Raji (cell line): Measurements from ENCODE around the gene FRK.

ENCODE experiments used
- POLR2A ChIP-seq: IDR thresholded peaks from 2 replicates; pipeline ENCODE4 v1.6.1; 2011; ENCODE audit warnings: low read depth, low read length, control low read depth; ENCODE audit not compliant: insufficient read depth

The FRK gene

GRCh38 chr6:115891750-115892149 lies 168.9 kb downstream of the FRK start:
- no peak for TF ChIP-seq POLR2A

- TF ChIP-seq POLR2A = no peak
Measured at GRCh38 chr6:115891111-115891669, 169.5 kb downstream of the FRK start.

- TF ChIP-seq POLR2A = no peak
Measured at GRCh38 chr6:115890238-115890637, 170.5 kb downstream of the FRK start.

GRCh38 chr6:115887891-115888290 lies 172.8 kb downstream of the FRK start:
- TF ChIP-seq POLR2A = no peak

- no peak for TF ChIP-seq POLR2A
Measured at GRCh38 chr6:115885636-115886366, 174.9 kb downstream of the FRK start.

- no peak for TF ChIP-seq POLR2A
Measured at GRCh38 chr6:115882771-115883170, 177.9 kb downstream of the FRK start.

- no peak for TF ChIP-seq POLR2A
Measured at GRCh38 chr6:115882174-115882573, 178.5 kb downstream of the FRK start.
